Measurements from ENCODE around the gene LINC00305. TPM values are rescaled to one million over a fixed set of nuclear protein-coding genes. Genes with fewer than 3 reads are reported as not detected.

LINC00305 gene
- total and polyA plus RNA-seq, 2 of the 13 experiments (the other 11 are each of a cell fraction or from before 2014, with no cell fraction given), result not detected

GRCh38 chr18:64183665-64184064 is 34.8 kb upstream of the LINC00305 start (continued):
- TF ChIP-seq ZNF780A (CRISPR knock-in tag; IDR thresholded peaks at IDR 0.05), result no peak
- TF ChIP-seq ADNP (CRISPR knock-in tag; IDR thresholded peaks at IDR 0.05), result no peak

GRCh38 chr18:64180617-64181016 is 31.7 kb upstream of the LINC00305 start:
- in situ Hi-C loops (cut with HindIII; ENCODE audit: extremely low pct_ligation_motif_present, low pct_unique_long_range_greater_than_20kb), result no loop called here
- no peak overlapping the region for H3K9ac ChIP-seq (ENCODE audit: insufficient read depth, low read depth, low read length)
- no peak overlapping the region for H3K4me2 ChIP-seq (ENCODE audit: low read depth, low read length)
- ATAC-seq, result no peak
- no peaks in the 10 kb centered on the region for H3K79me2 ChIP-seq (ENCODE audit: insufficient read depth, low read length)
- intact Hi-C loops (cut with micrococcal nuclease; ENCODE audit: unreplicated experiment), result no loop called here
- DNase-seq (ENCODE audit: low spot score), result no peak
- ChIA-PET POLR2A (no interaction called here), CTCF (ENCODE audit: low intra/inter-chr PET ratio, low total read pairs) (no interaction called here)
- TF ChIP-seq AGO2 (optimal IDR thresholded peaks at IDR 0.05; ENCODE audit: low read depth, low read length) (no peak), NFKB2 (CRISPR knock-in tag; IDR thresholded peaks at IDR 0.05; ENCODE audit: borderline replicate concordance) (no peak), NFYC (CRISPR knock-in tag; IDR thresholded peaks at IDR 0.05) (no peak), ZNF235 (CRISPR knock-in tag; IDR thresholded peaks at IDR 0.05; ENCODE audit: borderline replicate concordance) (no peak), MTA1 (CRISPR knock-in tag; IDR thresholded peaks at IDR 0.05; ENCODE audit: borderline replicate concordance) (no peak), ZNF337 (CRISPR knock-in tag; IDR thresholded peaks at IDR 0.05; ENCODE audit: borderline replicate concordance, low read depth) (no peak), ZNF75D (CRISPR knock-in tag; IDR thresholded peaks at IDR 0.05; ENCODE audit: borderline replicate concordance) (no peak)
- no peak for FAIRE-seq
- no peaks in the 10 kb centered on the region for H3K4me1 ChIP-seq (ENCODE audit: insufficient read depth, low read length)
- no peaks in the 10 kb centered on the region for H4K20me1 ChIP-seq (ENCODE audit: insufficient read depth, low read length)
- no TSS peak for BruUV-seq (replicated peaks)
- H3K27me3 ChIP-seq (ENCODE audit: control insufficient read depth in 1 of 2, insufficient read depth in 2 of 2, low read length in 2 of 2), result no peaks in the 10 kb centered on the region
- WGBS (ENCODE audit: low lambda C conversion rate), result 0% methylated on average over 1 of the region's 1 CpG
- H3K9me3 ChIP-seq (ENCODE audit: low read length), result no peaks in the 10 kb centered on the region
- H3K27ac ChIP-seq (ENCODE audit: extremely low read length, insufficient read depth, low read length), result no peak overlapping the region
- H3K4me3 ChIP-seq (replicated peaks in 1 of 3; ENCODE audit: insufficient read depth in 1 of 3, low read depth in 2 of 3, low read length in 3 of 3), result no peak overlapping the region
- no peaks in the 10 kb centered on the region for H3K36me3 ChIP-seq (replicated peaks in 1 of 2; ENCODE audit: control insufficient read depth in 1 of 2, insufficient read depth in 2 of 2, low read length in 2 of 2)
- H2AFZ ChIP-seq (ENCODE audit: low read length), result no peak overlapping the region
